LNCAP (cell line): Measurements from ENCODE around the gene RPS24.
A peak's percentile ranks its signal among the peaks of the same experiment; 100 is the strongest.

ENCODE experiments used
- CTCF ChIP-seq: fragments of 450-650 bp; IDR thresholded peaks from 2 replicates; pipeline ENCODE4 v1.5.1; 2017; ENCODE audit warnings: mild to moderate bottlenecking

Gene RPS24

GRCh38 chr10:78029269-78030226, 4.1 kb upstream of the RPS24 start, which contains the start of gene POLR3A:
Gene POLR3A (minus strand): TSS chr10:78029515. CDS start chr10:78029407, 108 bp downstream.
- peak; percentile 96 for TF ChIP-seq CTCF

GRCh38 chr10:78033387-78033636, 351 bp upstream of the RPS24 start:
- no peak for TF ChIP-seq CTCF

GRCh38 chr10:78035025-78035424, 1.4 kb downstream of the RPS24 start:
- TF ChIP-seq CTCF = no peak

GRCh38 chr10:78035437-78035836, 1.8 kb downstream of the RPS24 start:
- no peak for TF ChIP-seq CTCF

- no peak for TF ChIP-seq CTCF
Measured at GRCh38 chr10:78035933-78036583, 2.4 kb downstream of the RPS24 start.

- TF ChIP-seq CTCF = no peak
Measured at GRCh38 chr10:78038105-78038504, 4.4 kb downstream of the RPS24 start.

- no peak for TF ChIP-seq CTCF
Measured at GRCh38 chr10:78038791-78039547, 5.3 kb downstream of the RPS24 start.
